HG03432 (cell line): ENCODE data around the gene FN3K.

Experiments used
- ATAC-seq: cut with Tn5 transposase; IDR thresholded peaks from one replicate; pipeline ENCODE4 v1.9.1; 2021; ENCODE audit warnings: mild to moderate bottlenecking, moderate library complexity; ENCODE audit not compliant: unreplicated experiment

Gene FN3K

GRCh38 chr17:82703036-82703745, 32.2 kb upstream of the FN3K start:
- ATAC-seq, result no peak

GRCh38 chr17:82703935-82704865, 31.2 kb upstream of the FN3K start:
- no peak for ATAC-seq

GRCh38 chr17:82704886-82705285, 30.5 kb upstream of the FN3K start:
- ATAC-seq, result no peak

GRCh38 chr17:82705756-82706155, 29.7 kb upstream of the FN3K start:
- ATAC-seq, result no peak

- ATAC-seq, result no peak
Observed at GRCh38 chr17:82709024-82709675, 26.3 kb upstream of the FN3K start.

GRCh38 chr17:82709676-82710498, 25.5 kb upstream of the FN3K start:
- ATAC-seq, result no peak

- no peak for ATAC-seq
Observed at GRCh38 chr17:82710499-82711232, 24.7 kb upstream of the FN3K start.

GRCh38 chr17:82713071-82713723, 22.2 kb upstream of the FN3K start:
- ATAC-seq, result no peak

GRCh38 chr17:82716203-82717010, 19.0 kb upstream of the FN3K start, which contains the start of gene FN3KRP:
FN3KRP (plus strand) TSS chr17:82716706; CDS start chr17:82716756, 50 bp downstream.
- peak; percentile 75 for ATAC-seq

- ATAC-seq, result no peak
Observed at GRCh38 chr17:82718986-82719685, 16.3 kb upstream of the FN3K start.

GRCh38 chr17:82720204-82720603, 15.2 kb upstream of the FN3K start:
- ATAC-seq, result no peak

- ATAC-seq, result no peak
Observed at GRCh38 chr17:82722341-82723013, 12.9 kb upstream of the FN3K start.

GRCh38 chr17:82723169-82723807, 12.1 kb upstream of the FN3K start:
- ATAC-seq, result no peak

- no peak for ATAC-seq
Observed at GRCh38 chr17:82726427-82726826, 9.0 kb upstream of the FN3K start.

GRCh38 chr17:82729479-82730260, 5.7 kb upstream of the FN3K start:
- no peak for ATAC-seq

- no peak for ATAC-seq
Observed at GRCh38 chr17:82732118-82732743, 3.2 kb upstream of the FN3K start.
